ENCODE results near the gene CRISPLD2. TPM values are rescaled to one million over a fixed set of nuclear protein-coding genes. Genes with fewer than 3 reads are reported as not detected.

The CRISPLD2 gene
- total and polyA plus RNA-seq, 9 of the 15 experiments (the other 6 are each of a cell fraction or from before 2014, with no cell fraction given), result 0.03 to 0.24 (median 0.04) TPM; not detected in 4

DNA sequence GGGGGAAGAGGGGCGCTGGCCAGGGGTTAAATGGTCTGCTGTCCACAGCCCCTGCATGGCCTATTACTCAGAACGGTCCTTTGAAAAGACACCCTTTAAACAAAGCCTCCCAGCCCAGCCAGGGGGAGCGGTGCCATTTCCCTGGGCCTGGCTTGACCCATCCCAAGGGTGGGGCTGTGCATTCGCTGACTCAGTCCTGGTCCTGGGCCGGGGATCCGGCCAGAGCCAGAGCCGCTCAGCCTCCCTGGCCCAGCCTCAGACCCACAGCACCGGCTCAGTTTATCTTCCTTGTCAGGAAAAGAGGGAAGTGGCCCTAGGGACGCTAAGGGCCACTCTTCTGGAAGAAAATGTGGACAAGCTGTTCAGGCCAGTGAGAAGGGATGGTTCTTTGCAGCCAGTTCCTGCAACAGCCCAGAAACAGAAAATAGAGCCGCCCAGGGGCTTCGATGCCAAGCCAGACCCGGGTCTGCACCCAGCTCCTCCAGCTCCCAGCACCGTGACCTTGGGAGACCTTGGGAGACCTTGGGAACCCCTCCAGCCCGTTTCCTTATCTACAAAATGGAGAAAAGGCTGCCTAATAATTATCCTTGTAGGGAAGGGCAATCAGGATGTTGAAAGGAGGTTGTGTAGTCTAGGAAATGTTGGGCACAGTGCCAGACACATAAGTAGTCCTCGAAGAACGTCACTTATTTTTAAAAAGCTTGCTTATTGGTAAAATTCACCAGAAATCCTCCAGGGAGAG lies 109.1 kb downstream of the CRISPLD2 start (continued):
- TF ChIP-seq ZBTB7A (IDR thresholded peaks at IDR 0.05; ENCODE audit: borderline replicate concordance, control insufficient read depth, low read depth, low read length) (no peak), CHD4 (IDR thresholded peaks at IDR 0.05; ENCODE audit: insufficient read depth, insufficient replicate concordance, low read depth, low read length, poor library complexity, severe bottlenecking) (no peak), MAFG (tag; conservative IDR thresholded peaks at IDR 0.05) (0 out of 2 replicates have a peak, but pooled peaks have one; percentile 17), RBBP5 (IDR thresholded peaks at IDR 0.05; ENCODE audit: borderline replicate concordance, insufficient read depth, low read length, poor library complexity, severe bottlenecking) (peak; percentile 19), HNRNPL (IDR thresholded peaks at IDR 0.05; ENCODE audit: low read depth, low read length) (no peak), FOSL1 (tag; conservative IDR thresholded peaks at IDR 0.05) (peak; percentile 23; the same call in 1 of the 2 replicates), XRCC5 (IDR thresholded peaks at IDR 0.05; ENCODE audit: low read depth, low read length) (no peak), RBM17 (IDR thresholded peaks at IDR 0.05; ENCODE audit: borderline replicate concordance, low read depth, low read length) (no peak), BRF2 (IDR thresholded peaks at IDR 0.05; ENCODE audit: borderline replicate concordance, insufficient read depth, insufficient read length) (no peak), JUND (IDR thresholded peaks at IDR 0.05; ENCODE audit: borderline replicate concordance, low read depth, low read length) (peak; percentile 15; the same call in 1 of the 2 replicates), JUND (tag; IDR thresholded peaks at IDR 0.05; ENCODE audit: borderline replicate concordance, low read depth, low read length) (no peak), RAD21 (CRISPR knock-in tag; conservative IDR thresholded peaks at IDR 0.05 in 1 of 2, IDR thresholded peaks at IDR 0.05 in 1 of 2) (peak in 1 of 2 experiments; percentile 21; a peak in 1 of 4 replicates), NFIX (CRISPR knock-in tag; IDR thresholded peaks at IDR 0.05; ENCODE audit: low read depth) (0 out of 2 replicates have a peak, but pooled peaks have one; percentile 30), CTBP1 (IDR thresholded peaks at IDR 0.05; ENCODE audit: borderline replicate concordance) (peak; percentile 35; the same call in 1 of the 2 replicates), NFIC (IDR thresholded peaks at IDR 0.05) (peak; percentile 89), UBTF (IDR thresholded peaks at IDR 0.05; ENCODE audit: borderline replicate concordance in 1 of 2, low read depth in 2 of 2, low read length in 2 of 2) (peak in 1 of 2 experiments; percentile 42; a peak in 1 of 4 replicates), SPI1 (IDR thresholded peaks at IDR 0.05; ENCODE audit: borderline replicate concordance, low read depth, low read length) (peak; percentile 84), ESRRA (IDR thresholded peaks at IDR 0.05; ENCODE audit: borderline replicate concordance, low read depth) (peak; percentile 83), MAFK (IDR thresholded peaks at IDR 0.05; ENCODE audit: low read length) (0 out of 2 replicates have a peak, but pooled peaks have one; percentile 6)
